KOPT-K1 (cell line): Measurements from ENCODE around the gene S100A12.

Source experiments
- H3K27ac ChIP-seq: fragments of 200-600 bp; sonication (generic); 2 replicates; pipeline ENCODE4 v1.5.1; 2016; ENCODE audit warnings: antibody characterized with exemption, mild to moderate bottlenecking, low read depth, low read length; ENCODE audit not compliant: poor library complexity, severe bottlenecking
- H3K36me3 ChIP-seq: fragments of 200-600 bp; sonication (generic); 2 replicates; pipeline ENCODE4 v1.5.1; 2017; ENCODE audit warnings: antibody characterized with exemption, mild to moderate bottlenecking, low read length, moderate library complexity; ENCODE audit not compliant: insufficient read depth
- H3K9me3 ChIP-seq: fragments of 200-600 bp; sonication (generic); 2 replicates; pipeline ENCODE4 v1.5.1; 2017; ENCODE audit warnings: antibody characterized with exemption, low read length, mild to moderate bottlenecking; ENCODE audit not compliant: insufficient read depth, poor library complexity, severe bottlenecking

Gene S100A12

GRCh38 chr1:153389973-153390879 lies 14.8 kb upstream of the S100A12 start:
- no peak overlapping the region for H3K27ac ChIP-seq

GRCh38 chr1:153389401-153389800 lies 14.0 kb upstream of the S100A12 start:
- Histone ChIP-seq H3K36me3 (no peaks in the 10 kb centered on the region), H3K27ac (no peak overlapping the region), H3K9me3 (no peaks in the 10 kb centered on the region)

More at GRCh38 chr1:153389973-153390879, 14.8 kb upstream of the S100A12 start:
- Histone ChIP-seq H3K36me3 (no peaks in the 10 kb centered on the region), H3K9me3 (no peaks in the 10 kb centered on the region)

GRCh38 chr1:153387785-153388184 lies 12.4 kb upstream of the S100A12 start:
- H3K9me3 ChIP-seq = peaks cover 1% of the 10 kb centered on the region
- no peaks in the 10 kb centered on the region for H3K36me3 ChIP-seq
- H3K27ac ChIP-seq = no peak overlapping the region

GRCh38 chr1:153387001-153387400 lies 11.6 kb upstream of the S100A12 start:
- H3K27ac ChIP-seq = no peak overlapping the region
- H3K9me3 ChIP-seq = peaks cover 9% of the 10 kb centered on the region
- H3K36me3 ChIP-seq = no peaks in the 10 kb centered on the region

- no peak overlapping the region for H3K27ac ChIP-seq
- H3K36me3 ChIP-seq = no peaks in the 10 kb centered on the region
- H3K9me3 ChIP-seq = peaks cover 14% of the 10 kb centered on the region
These were observed 11.1 kb upstream of the S100A12 start for GRCh38 chr1:153386500-153386901.

GRCh38 chr1:153384958-153385580 lies 9.6 kb upstream of the S100A12 start:
- H3K27ac ChIP-seq = no peak overlapping the region
- no peaks in the 10 kb centered on the region for H3K36me3 ChIP-seq
- peaks cover 17% of the 10 kb centered on the region for H3K9me3 ChIP-seq

- Histone ChIP-seq H3K27ac (no peak overlapping the region), H3K36me3 (no peaks in the 10 kb centered on the region)
These were observed 5.3 kb upstream of the S100A12 start for GRCh38 chr1:153380711-153381110.

GRCh38 chr1:153379591-153379990 lies 4.2 kb upstream of the S100A12 start:
- Histone ChIP-seq H3K36me3 (no peaks in the 10 kb centered on the region), H3K27ac (no peak overlapping the region), H3K9me3 (peaks cover 17% of the 10 kb centered on the region)

More at GRCh38 chr1:153380711-153381110, 5.3 kb upstream of the S100A12 start:
- H3K9me3 ChIP-seq = peaks cover 17% of the 10 kb centered on the region

- Histone ChIP-seq H3K27ac (no peak overlapping the region), H3K36me3 (no peaks in the 10 kb centered on the region), H3K9me3 (no peaks in the 10 kb centered on the region)
These were observed 1.4 kb downstream of the S100A12 start for GRCh38 chr1:153374071-153374470.

GRCh38 chr1:153372571-153372970 lies 2.9 kb downstream of the S100A12 start:
- H3K9me3 ChIP-seq = no peaks in the 10 kb centered on the region

GRCh38 chr1:153371231-153371630 lies 4.2 kb downstream of the S100A12 start:
- no peaks in the 10 kb centered on the region for H3K9me3 ChIP-seq
- H3K36me3 ChIP-seq = no peaks in the 10 kb centered on the region
- H3K27ac ChIP-seq = no peak overlapping the region

More at GRCh38 chr1:153372571-153372970, 2.9 kb downstream of the S100A12 start:
- no peak overlapping the region for H3K27ac ChIP-seq
- no peaks in the 10 kb centered on the region for H3K36me3 ChIP-seq

- Histone ChIP-seq H3K9me3 (no peaks in the 10 kb centered on the region), H3K27ac (no peak overlapping the region), H3K36me3 (no peaks in the 10 kb centered on the region)
These were observed 5.3 kb downstream of the S100A12 start for GRCh38 chr1:153370146-153370545.

- Histone ChIP-seq H3K27ac (no peak overlapping the region), H3K9me3 (no peaks in the 10 kb centered on the region), H3K36me3 (no peaks in the 10 kb centered on the region)
These were observed 6.9 kb downstream of the S100A12 start for GRCh38 chr1:153368495-153368894.

- Histone ChIP-seq H3K27ac (no peak overlapping the region), H3K9me3 (no peaks in the 10 kb centered on the region), H3K36me3 (no peaks in the 10 kb centered on the region)
These were observed 8.3 kb downstream of the S100A12 start for GRCh38 chr1:153367090-153367489.

GRCh38 chr1:153366261-153366660 lies 9.2 kb downstream of the S100A12 start:
- Histone ChIP-seq H3K9me3 (no peaks in the 10 kb centered on the region), H3K36me3 (no peaks in the 10 kb centered on the region), H3K27ac (no peak overlapping the region)
